ENCODE measurements around the gene ANGPTL7. TPM values are rescaled to one million over a fixed set of nuclear protein-coding genes. Genes with fewer than 3 reads are reported as not detected.
"Not testable (repeated sequence)": the region's sequence is repeated elsewhere in the genome, so short reads cannot be mapped to it uniquely, and the experiment has no call there.

Gene ANGPTL7
- polyA plus RNA-seq, 1 donor = 0.54 TPM

GRCh38 chr1:11169202-11169601 lies 20.0 kb upstream of the ANGPTL7 start:
- DNase-seq = no peak

GRCh38 chr1:11170102-11170501 lies 19.1 kb upstream of the ANGPTL7 start:
- no peak for DNase-seq

- no peak for DNase-seq
Measured at GRCh38 chr1:11174261-11174942, 14.8 kb upstream of the ANGPTL7 start.

GRCh38 chr1:11175461-11175860 lies 13.7 kb upstream of the ANGPTL7 start:
- DNase-seq = no peak

- DNase-seq = no peak
Measured at GRCh38 chr1:11176081-11176706, 13.0 kb upstream of the ANGPTL7 start.

- peak; percentile 18 for DNase-seq
Measured at GRCh38 chr1:11178021-11179015, 10.8 kb upstream of the ANGPTL7 start.

GRCh38 chr1:11179125-11179524 lies 10.0 kb upstream of the ANGPTL7 start:
- no peak for DNase-seq

- DNase-seq = not testable (repeated sequence)
Measured at GRCh38 chr1:11179749-11180148, 9.4 kb upstream of the ANGPTL7 start.

GRCh38 chr1:11180342-11180744 lies 8.8 kb upstream of the ANGPTL7 start:
- no peak for DNase-seq

GRCh38 chr1:11182884-11183283 lies 6.3 kb upstream of the ANGPTL7 start:
- DNase-seq = no peak

- no peak for DNase-seq
Measured at GRCh38 chr1:11184973-11185372, 4.2 kb upstream of the ANGPTL7 start.

- DNase-seq = no peak
Measured at GRCh38 chr1:11187000-11187399, 2.2 kb upstream of the ANGPTL7 start.

- no peak for DNase-seq
Measured at GRCh38 chr1:11187494-11187893, 1.7 kb upstream of the ANGPTL7 start.

- no peak for DNase-seq
Measured at GRCh38 chr1:11187931-11188330, 1.2 kb upstream of the ANGPTL7 start.

- DNase-seq = no peak
Measured at GRCh38 chr1:11188381-11188780, 774 bp upstream of the ANGPTL7 start.

- no peak for DNase-seq
Measured at GRCh38 chr1:11193376-11193775, 4.2 kb downstream of the ANGPTL7 start.

- no peak for DNase-seq
Measured at GRCh38 chr1:11194407-11195176, 5.4 kb downstream of the ANGPTL7 start.

GRCh38 chr1:11196945-11197344 lies 7.8 kb downstream of the ANGPTL7 start:
- DNase-seq = no peak

- no peak for DNase-seq
Measured at GRCh38 chr1:11197359-11197758, 8.2 kb downstream of the ANGPTL7 start.

GRCh38 chr1:11198257-11198656 lies 9.1 kb downstream of the ANGPTL7 start:
- DNase-seq = no peak

- no peak for DNase-seq
Measured at GRCh38 chr1:11198851-11199594, 9.9 kb downstream of the ANGPTL7 start.
